Adrenal gland (tissue), 12 donors: ENCODE data around the gene KIF26B. TPM values are rescaled to one million over a fixed set of nuclear protein-coding genes. Genes with fewer than 3 reads are reported as not detected.

Experiments used
- DNase-seq, 7 donors: peaks; one replicate each; pipeline ENCODE4 v3.0.0-alpha.2; 2019 to 2020
- H3K27ac ChIP-seq, 5 donors: fragments of 200-600 bp; sonication (generic) in 4 of 5; 1 replicate in 3 of 5; 2 replicates in 2 of 5; pipeline versions ENCODE4 v1.5.1 to v1.8.0; 2016 to 2020; ENCODE audit warnings: mild to moderate bottlenecking in 1 of 5
- H3K27me3 ChIP-seq: fragments of 200-600 bp; 2 replicates; pipeline ENCODE4 v1.8.0; 2021
- H3K36me3 ChIP-seq, 2 donors: fragments of 200-600 bp; replicated peaks in 1 of 2; 1 replicate in 1 of 2; 2 replicates in 1 of 2; pipeline versions ENCODE4 v1.5.1 to v1.8.0; 2018 to 2022
- H3K4me1 ChIP-seq, 2 donors: fragments of 200-600 bp; replicated peaks in 1 of 2; 1 replicate in 1 of 2; 2 replicates in 1 of 2; pipeline versions ENCODE4 v1.5.1 to v1.8.0; 2018 to 2021
- H3K4me3 ChIP-seq, 4 donors: fragments of 200-600 bp; sonication (generic) in 3 of 4; one replicate each; pipeline ENCODE4 v1.5.1; 2016 to 2018
- H3K9me3 ChIP-seq, 3 donors: fragments of 200-600 bp; sonication (generic) in 1 of 3; replicated peaks in 1 of 3; 1 replicate in 2 of 3; 2 replicates in 1 of 3; pipeline versions ENCODE4 v1.5.1 to v1.8.0; 2016 to 2021
- CTCF ChIP-seq, 6 experiments: fragments of 450-650 bp in 4 of 6; fragments of 200-600 bp in 2 of 6; sonication (generic) in 1 of 6; IDR thresholded peaks; 1 replicate in 5 of 6; 2 replicates in 1 of 6; pipeline versions ENCODE4 v1.5.1 to v1.8.0; 2016 to 2021; ENCODE audit warnings: antibody characterized with exemption in 6 of 6, mild to moderate bottlenecking in 2 of 6, moderate library complexity in 1 of 6
- POLR2A ChIP-seq, 2 donors: fragments of 450-650 bp; IDR thresholded peaks; one replicate each; pipeline ENCODE4 v1.6.1; 2017; ENCODE audit warnings: antibody characterized with exemption in 2 of 2, mild to moderate bottlenecking in 2 of 2, moderate library complexity in 1 of 2
- WGBS, 4 donors: extraction: QIAGEN DNeasy Blood & Tissue Kit in 2 of 4; methylation state at CpG; one replicate each; pipeline versions ENCODE4 v1.1.5 to v1.1.7; 2013 to 2017; 5-methylcytosine and 5-hydroxymethylcytosine counted together
- intact Hi-C, 2 donors: fragments of 100-400 bp; cut with DNase I; formaldehyde crosslinking; loops; one replicate each; pipeline versions ENCODE4 v1.14.1 to v1.15.0; 2022 to 2023
- polyA plus RNA-seq, 3 donors: library from polyadenylated mRNA; stranded (reverse); fragments of 200-250 nt in 2 of 3; fragments of 350-450 nt in 1 of 3; fragmentation: Illumina TruSeq in 1 of 3; extraction: RNeasy Lipid Tissue Mini Kit (QIAGEN cat#74804) in 1 of 3; gene quantifications; one replicate each; pipeline ENCODE4 v1.2.3, GENCODE V29; 2013 to 2014
- total RNA-seq, 9 donors: library from RNA; depleted of rRNA in 4 of 9; stranded (reverse); fragments of >200 nt in 4 of 9; fragments of 120-200 nt in 1 of 9; fragmentation: NEBNext Ultra II Directional in 1 of 9; extraction: Animal tissue kit (Norgen Biotek cat#: 25700) in 1 of 9; gene quantifications; one replicate each; pipeline versions ENCODE4 v1.1.0 to v1.2.4, GENCODE V29; 2013 to 2023
- donor health status: healthy with polysubstance abuse.
- donor health status: Bipolar disorder and iron deficiency.
- donor health status: DM: yes; HTN: yes; CAD: no.
- donor health status: DM: no; HTN: no; CAD: no.
- donor health status: DM: no; HTN: no; CAD: no.
- donor health status: DM: yes; HTN: yes; CAD: no.

KIF26B gene
- total and polyA plus RNA-seq, 12 donors = 0.20 to 4.6 (median 2.6) TPM

GRCh38 chr1:245188403-245188802 is 33.6 kb downstream of the KIF26B start:
- no peak for DNase-seq
- Histone ChIP-seq H3K36me3 (no peaks in the 10 kb centered on the region), H3K4me1 (no peaks in the 10 kb centered on the region), H3K27me3 (no peaks in the 10 kb centered on the region), H3K27ac (no peak overlapping the region), H3K9me3 (no peaks in the 10 kb centered on the region), H3K4me3 (no peak overlapping the region)
- 65 to 81% (median 71%) methylated on average over 4 of the region's 4 CpGs for WGBS, 4 donors
- intact Hi-C loops = no loop called here
- no peak for TF ChIP-seq POLR2A (IDR thresholded peaks at IDR 0.05)
- TF ChIP-seq CTCF (IDR thresholded peaks at IDR 0.05) = no peak

GRCh38 chr1:245195398-245195797 is 40.6 kb downstream of the KIF26B start:
- Histone ChIP-seq H3K4me3 (no peak overlapping the region), H3K27ac (no peak overlapping the region), H3K4me1 (no peaks in the 10 kb centered on the region), H3K36me3 (no peaks in the 10 kb centered on the region), H3K27me3 (no peaks in the 10 kb centered on the region), H3K9me3 (no peaks in the 10 kb centered on the region)
- TF ChIP-seq CTCF (IDR thresholded peaks at IDR 0.05) = no peak
- 81 to 90% (median 85%) methylated on average over 9 of the region's 9 CpGs for WGBS, 4 donors
- intact Hi-C loops = no loop called here
- no peak for DNase-seq

- 81 to 84% (median 81%) methylated on average over 3 of the region's 3 CpGs for WGBS, 4 donors
Measured at GRCh38 chr1:245197121-245197520, 42.3 kb downstream of the KIF26B start.

GRCh38 chr1:245197911-245198379 is 43.2 kb downstream of the KIF26B start:
- no peak overlapping the region for H3K4me3 ChIP-seq
- peak in 1 of 7 donors; percentile 3 for DNase-seq
- TF ChIP-seq POLR2A (IDR thresholded peaks at IDR 0.05) = no peak
- no peak for TF ChIP-seq CTCF (IDR thresholded peaks at IDR 0.05)

More at GRCh38 chr1:245197121-245197520, 42.3 kb downstream of the KIF26B start:
- Histone ChIP-seq H3K4me1 (no peaks in the 10 kb centered on the region), H3K27ac (no peak overlapping the region), H3K4me3 (no peak overlapping the region), H3K9me3 (no peaks in the 10 kb centered on the region), H3K36me3 (no peaks in the 10 kb centered on the region), H3K27me3 (no peaks in the 10 kb centered on the region)
- intact Hi-C loops = no loop called here
- TF ChIP-seq POLR2A (IDR thresholded peaks at IDR 0.05) = no peak
- TF ChIP-seq CTCF (IDR thresholded peaks at IDR 0.05) = no peak
- no peak for DNase-seq

More at GRCh38 chr1:245197911-245198379, 43.2 kb downstream of the KIF26B start:
- Histone ChIP-seq H3K9me3 (no peaks in the 10 kb centered on the region), H3K4me1 (no peaks in the 10 kb centered on the region), H3K36me3 (no peaks in the 10 kb centered on the region), H3K27me3 (no peaks in the 10 kb centered on the region), H3K27ac (no peak overlapping the region)
- WGBS, 4 donors = 0 to 14% (median 9%) methylated on average over 1 of the region's 1 CpG
- intact Hi-C loops = no loop called here
